ENCODE measurements around the gene PARD3. TPM values are rescaled to one million over a fixed set of nuclear protein-coding genes. Genes with fewer than 3 reads are reported as not detected.

Gene PARD3
- polyA plus RNA-seq, 1 donor from 2014 or later, result 12.4 TPM

GRCh38 chr10:34139559-34139958 lies 675.5 kb downstream of the PARD3 start:
- H3K9me3 ChIP-seq (ENCODE audit: low read length), result no peaks in the 10 kb centered on the region
- H3K79me2 ChIP-seq (replicated peaks; ENCODE audit: insufficient read depth, low read length), result no peaks in the 10 kb centered on the region
- H3K9me2 ChIP-seq (ENCODE audit: insufficient read depth, low read length), result no peaks in the 10 kb centered on the region
- no peak overlapping the region for H3K4me3 ChIP-seq (ENCODE audit: low read length)
- H4K20me1 ChIP-seq (ENCODE audit: insufficient read depth), result no peaks in the 10 kb centered on the region
- no peaks in the 10 kb centered on the region for H3K27me3 ChIP-seq (ENCODE audit: insufficient read depth, low read depth, low read length)
- TF ChIP-seq EP300 (conservative IDR thresholded peaks at IDR 0.05; ENCODE audit: poor library complexity, severe bottlenecking), result no peak
- no peaks in the 10 kb centered on the region for H3F3A ChIP-seq (ENCODE audit: insufficient read depth, low read length, poor library complexity, severe bottlenecking)
- H3K4me2 ChIP-seq (ENCODE audit: low read length), result no peak overlapping the region
- no peak overlapping the region for H3K27ac ChIP-seq (ENCODE audit: low read length)
- H3K9ac ChIP-seq (ENCODE audit: low read length), result no peak overlapping the region
- no peak overlapping the region for H2AFZ ChIP-seq (ENCODE audit: low read depth, low read length)
- no peaks in the 10 kb centered on the region for H3K36me3 ChIP-seq (ENCODE audit: insufficient read depth, low read length)

- no peaks in the 10 kb centered on the region for H3K9me2 ChIP-seq (ENCODE audit: insufficient read depth, low read length)
- no peak for TF ChIP-seq TAF1 (IDR thresholded peaks at IDR 0.05; ENCODE audit: low read depth)
- no peak for TF ChIP-seq MXI1 (conservative IDR thresholded peaks at IDR 0.05; ENCODE audit: poor library complexity, severe bottlenecking)
- TF ChIP-seq EZH2 (IDR thresholded peaks at IDR 0.05; ENCODE audit: borderline replicate concordance, insufficient read depth, low read length, poor library complexity, severe bottlenecking), result no peak
- no peak for TF ChIP-seq SMC3 (conservative IDR thresholded peaks at IDR 0.05; ENCODE audit: poor library complexity)
- TF ChIP-seq POLR2AphosphoS5 (IDR thresholded peaks at IDR 0.05), result no peak
- TF ChIP-seq, protein P1, sequence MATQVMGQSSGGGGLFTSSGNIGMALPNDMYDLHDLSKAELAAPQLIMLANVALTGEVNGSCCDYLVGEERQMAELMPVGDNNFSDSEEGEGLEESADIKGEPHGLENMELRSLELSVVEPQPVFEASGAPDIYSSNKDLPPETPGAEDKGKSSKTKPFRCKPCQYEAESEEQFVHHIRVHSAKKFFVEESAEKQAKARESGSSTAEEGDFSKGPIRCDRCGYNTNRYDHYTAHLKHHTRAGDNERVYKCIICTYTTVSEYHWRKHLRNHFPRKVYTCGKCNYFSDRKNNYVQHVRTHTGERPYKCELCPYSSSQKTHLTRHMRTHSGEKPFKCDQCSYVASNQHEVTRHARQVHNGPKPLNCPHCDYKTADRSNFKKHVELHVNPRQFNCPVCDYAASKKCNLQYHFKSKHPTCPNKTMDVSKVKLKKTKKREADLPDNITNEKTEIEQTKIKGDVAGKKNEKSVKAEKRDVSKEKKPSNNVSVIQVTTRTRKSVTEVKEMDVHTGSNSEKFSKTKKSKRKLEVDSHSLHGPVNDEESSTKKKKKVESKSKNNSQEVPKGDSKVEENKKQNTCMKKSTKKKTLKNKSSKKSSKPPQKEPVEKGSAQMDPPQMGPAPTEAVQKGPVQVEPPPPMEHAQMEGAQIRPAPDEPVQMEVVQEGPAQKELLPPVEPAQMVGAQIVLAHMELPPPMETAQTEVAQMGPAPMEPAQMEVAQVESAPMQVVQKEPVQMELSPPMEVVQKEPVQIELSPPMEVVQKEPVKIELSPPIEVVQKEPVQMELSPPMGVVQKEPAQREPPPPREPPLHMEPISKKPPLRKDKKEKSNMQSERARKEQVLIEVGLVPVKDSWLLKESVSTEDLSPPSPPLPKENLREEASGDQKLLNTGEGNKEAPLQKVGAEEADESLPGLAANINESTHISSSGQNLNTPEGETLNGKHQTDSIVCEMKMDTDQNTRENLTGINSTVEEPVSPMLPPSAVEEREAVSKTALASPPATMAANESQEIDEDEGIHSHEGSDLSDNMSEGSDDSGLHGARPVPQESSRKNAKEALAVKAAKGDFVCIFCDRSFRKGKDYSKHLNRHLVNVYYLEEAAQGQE (IDR thresholded peaks at IDR 0.05; ENCODE audit: borderline replicate concordance), result no peak
- TF ChIP-seq CTCF (IDR thresholded peaks at IDR 0.05; ENCODE audit: poor library complexity, severe bottlenecking), result no peak
- no peak for TF ChIP-seq EP300 (conservative IDR thresholded peaks at IDR 0.05; ENCODE audit: poor library complexity, severe bottlenecking)
- no peak for TF ChIP-seq RAD21 (conservative IDR thresholded peaks at IDR 0.05)
- H3K79me2 ChIP-seq (replicated peaks; ENCODE audit: insufficient read depth, low read length), result no peaks in the 10 kb centered on the region
- H3F3A ChIP-seq (ENCODE audit: insufficient read depth, low read length, poor library complexity, severe bottlenecking), result no peaks in the 10 kb centered on the region
- H3K27ac ChIP-seq (ENCODE audit: low read length), result no peak overlapping the region
- no peaks in the 10 kb centered on the region for H3K36me3 ChIP-seq (ENCODE audit: insufficient read depth, low read length)
- no peak overlapping the region for H3K9ac ChIP-seq (ENCODE audit: low read length)
- H3K4me2 ChIP-seq (ENCODE audit: low read length), result no peak overlapping the region
- no peak overlapping the region for H3K4me3 ChIP-seq (ENCODE audit: low read length)
- no peak overlapping the region for H2AFZ ChIP-seq (ENCODE audit: low read depth, low read length)
- no peaks in the 10 kb centered on the region for H4K20me1 ChIP-seq (ENCODE audit: insufficient read depth)
- H3K9me3 ChIP-seq (ENCODE audit: low read length), result no peaks in the 10 kb centered on the region
- no peaks in the 10 kb centered on the region for H3K27me3 ChIP-seq (ENCODE audit: insufficient read depth, low read depth, low read length)
Measured at GRCh38 chr10:34137955-34138354, 677.1 kb downstream of the PARD3 start.

GRCh38 chr10:34137201-34137600 lies 677.9 kb downstream of the PARD3 start:
- Histone ChIP-seq H3K9me3 (ENCODE audit: low read length) (no peaks in the 10 kb centered on the region), H3K36me3 (ENCODE audit: insufficient read depth, low read length) (no peaks in the 10 kb centered on the region), H3K4me3 (ENCODE audit: low read length) (no peak overlapping the region), H3K27me3 (ENCODE audit: insufficient read depth, low read depth, low read length) (no peaks in the 10 kb centered on the region), H3K9me2 (ENCODE audit: insufficient read depth, low read length) (no peaks in the 10 kb centered on the region), H3F3A (ENCODE audit: insufficient read depth, low read length, poor library complexity, severe bottlenecking) (no peaks in the 10 kb centered on the region), H4K20me1 (ENCODE audit: insufficient read depth) (no peaks in the 10 kb centered on the region), H3K27ac (ENCODE audit: low read length) (no peak overlapping the region), H2AFZ (ENCODE audit: low read depth, low read length) (no peak overlapping the region), H3K9ac (ENCODE audit: low read length) (no peak overlapping the region), H3K4me2 (ENCODE audit: low read length) (no peak overlapping the region), H3K79me2 (replicated peaks; ENCODE audit: insufficient read depth, low read length) (no peaks in the 10 kb centered on the region)
- TF ChIP-seq RAD21 (conservative IDR thresholded peaks at IDR 0.05), result no peak
- TF ChIP-seq EZH2 (IDR thresholded peaks at IDR 0.05; ENCODE audit: borderline replicate concordance, insufficient read depth, low read length, poor library complexity, severe bottlenecking), result no peak
- no peak for TF ChIP-seq CTCF (IDR thresholded peaks at IDR 0.05; ENCODE audit: poor library complexity, severe bottlenecking)
- TF ChIP-seq SMC3 (conservative IDR thresholded peaks at IDR 0.05; ENCODE audit: poor library complexity), result no peak
